BLaER1 treated with 17β-estradiol and CSF1 and Interleukin-3, amounts not matched to agents 10 nM and 100 nM (cell line): Measurements from ENCODE around the gene RSPH1.
A peak's percentile ranks its signal among the peaks of the same experiment; 100 is the strongest.

ENCODE experiments used
- H3K27ac ChIP-seq, 11 experiments: shearing (Covaris generic); formaldehyde crosslinking; 2 replicates each; pipeline ENCODE4 v1.8.1; 2022
- H3K27me3 ChIP-seq, 11 experiments: shearing (Covaris generic); formaldehyde crosslinking; 2 replicates each; pipeline ENCODE4 v1.8.1; 2022
- H3K36me3 ChIP-seq, 11 experiments: shearing (Covaris generic); formaldehyde crosslinking; 2 replicates each; pipeline ENCODE4 v1.8.1; 2022
- H3K4me1 ChIP-seq, 10 experiments: shearing (Covaris generic); formaldehyde crosslinking; 2 replicates each; pipeline ENCODE4 v1.8.1; 2022
- H3K4me2 ChIP-seq, 11 experiments: shearing (Covaris generic); formaldehyde crosslinking; 2 replicates each; pipeline ENCODE4 v1.8.1; 2022
- H3K4me3 ChIP-seq, 10 experiments: shearing (Covaris generic); formaldehyde crosslinking; 2 replicates each; pipeline ENCODE4 v1.8.1; 2022
- H3K9ac ChIP-seq, 11 experiments: shearing (Covaris generic); formaldehyde crosslinking; 2 replicates each; pipeline ENCODE4 v1.8.1; 2022
- H3K9me3 ChIP-seq, 11 experiments: shearing (Covaris generic); formaldehyde crosslinking; replicated peaks in 1 of 11; 2 replicates each; pipeline ENCODE4 v1.8.1; 2022
- H4K20me1 ChIP-seq, 11 experiments: shearing (Covaris generic); formaldehyde crosslinking; 2 replicates each; pipeline ENCODE4 v1.8.1; 2022
- Cebpa-rat ChIP-seq, 11 experiments: shearing (Covaris generic); IDR thresholded peaks; 2 replicates each; pipeline ENCODE4 v1.8.1; 2022

Gene RSPH1

DNA sequence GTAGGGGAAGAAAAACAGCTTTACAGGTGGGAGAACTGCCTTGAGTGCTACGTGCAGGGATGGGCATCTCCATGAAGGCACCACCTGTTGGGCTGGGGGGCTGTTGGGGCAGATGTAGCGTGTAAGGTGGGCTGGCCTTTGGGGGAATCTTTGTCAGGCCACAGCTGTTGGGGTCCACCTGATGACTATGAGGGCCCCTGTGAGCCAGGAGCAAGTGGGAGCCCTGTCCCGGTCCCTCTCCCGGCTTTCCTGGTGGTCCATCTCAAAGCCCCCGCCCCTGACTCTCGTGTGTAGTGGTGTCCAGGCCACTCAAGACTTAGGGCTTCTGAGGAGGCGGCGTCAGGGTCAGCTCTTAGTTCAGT is 31.1 kb upstream of the RSPH1 start:
- H3K4me3 ChIP-seq = peak overlapping the region in 8 of 10 experiments; percentile 44 to 63 (median 52); a peak in 12 of 20 replicates
- H4K20me1 ChIP-seq = peaks cover 0 to 9% (median 0%) of the 10 kb centered on the region in 11 experiments; a peak in 2 of 22 replicates
- peak overlapping the region in 10 of 11 experiments; percentile 2 to 87 (median 76); a peak in 19 of 22 replicates for H3K27ac ChIP-seq

GRCh38 chr21:42526379-42526727 is 30.3 kb upstream of the RSPH1 start:
- peak overlapping the region in 10 of 11 experiments; percentile 45 to 98 (median 94); a peak in 19 of 22 replicates for H3K4me2 ChIP-seq
- H3K4me1 ChIP-seq = peaks cover 56 to 100% (median 94%) of the 10 kb centered on the region in 10 experiments
- H3K27ac ChIP-seq = peak overlapping the region in 7 of 11 experiments; percentile 16 to 87 (median 76); a peak in 13 of 22 replicates
- no peaks in the 10 kb centered on the region for H3K9me3 ChIP-seq
- peaks cover 0 to 12% (median 0%) of the 10 kb centered on the region in 11 experiments; a peak in 3 of 22 replicates for H3K27me3 ChIP-seq
- TF ChIP-seq Cebpa-rat (IDR thresholded peaks at IDR 0.05) = no peak
- H3K36me3 ChIP-seq = peaks cover 0 to 18% (median 10%) of the 10 kb centered on the region in 11 experiments; a peak in 12 of 22 replicates
- peak overlapping the region in 5 of 11 experiments; percentile 18 to 81 (median 42); a peak in 5 of 22 replicates for H3K9ac ChIP-seq
- H3K4me3 ChIP-seq = 0 out of 20 replicates have a peak overlapping the region, but pooled peaks of 1 of the 10 experiments have one; percentile 4
- peaks cover 0 to 4% (median 0%) of the 10 kb centered on the region in 11 experiments; a peak in 2 of 22 replicates for H4K20me1 ChIP-seq

More for the DNA sequence above, 31.1 kb upstream of the RSPH1 start:
- H3K27me3 ChIP-seq = peaks cover 0 to 18% (median 0%) of the 10 kb centered on the region in 11 experiments; a peak in 3 of 22 replicates
- H3K9ac ChIP-seq = peak overlapping the region in 10 of 11 experiments; percentile 24 to 81 (median 73); a peak in 18 of 22 replicates
- H3K9me3 ChIP-seq = no peaks in the 10 kb centered on the region
- no peak for TF ChIP-seq Cebpa-rat (IDR thresholded peaks at IDR 0.05)
- peaks cover 61 to 100% (median 98%) of the 10 kb centered on the region in 10 experiments for H3K4me1 ChIP-seq
- H3K4me2 ChIP-seq = peak overlapping the region; percentile 77 to 98 (median 95)
- H3K36me3 ChIP-seq = peaks cover 0 to 11% (median 5%) of the 10 kb centered on the region in 11 experiments; a peak in 5 of 22 replicates

DNA sequence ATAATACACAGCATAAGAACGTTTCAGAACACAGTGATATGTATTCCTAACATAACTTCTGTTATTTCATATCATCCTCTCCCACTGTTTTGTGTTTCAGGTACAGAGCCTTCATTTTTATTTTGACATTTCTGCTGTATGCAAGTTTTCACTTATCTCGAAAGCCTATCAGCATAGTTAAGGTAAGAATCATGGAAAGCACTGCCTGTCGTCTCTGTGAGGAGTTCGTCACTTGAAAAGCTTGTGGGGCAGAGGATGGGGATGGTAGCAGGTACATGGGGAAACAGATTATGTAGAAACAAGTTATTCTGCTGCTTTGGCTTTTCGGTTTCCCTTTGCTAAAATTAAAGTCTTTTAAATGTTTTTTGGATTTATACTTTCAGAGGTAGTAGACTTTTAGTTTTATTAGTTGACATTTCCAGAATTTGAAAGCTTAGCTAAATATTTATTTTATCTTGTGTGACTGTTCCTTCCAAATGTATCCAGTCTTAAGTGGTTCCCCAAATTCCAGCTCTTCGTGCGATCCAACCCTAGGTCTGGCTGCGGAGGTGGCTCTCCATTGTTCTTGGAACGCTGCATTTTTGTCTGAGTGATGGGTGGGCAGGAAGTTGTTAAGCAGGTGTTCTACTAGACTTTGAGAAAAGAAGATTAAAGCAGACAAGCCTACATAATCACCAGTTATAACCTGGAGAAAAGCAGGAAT is 29.8 kb upstream of the RSPH1 start:
- Histone ChIP-seq H3K9ac (peak overlapping the region in 4 of 11 experiments; percentile 31 to 74 (median 56); a peak in 4 of 22 replicates), H3K4me3 (0 out of 20 replicates have a peak overlapping the region, but pooled peaks of 1 of the 10 experiments have one; percentile 4), H3K36me3 (peaks cover 0 to 23% (median 14%) of the 10 kb centered on the region in 11 experiments; a peak in 12 of 22 replicates), H3K4me1 (peaks cover 53 to 100% (median 93%) of the 10 kb centered on the region in 10 experiments), H3K27ac (peak overlapping the region in 7 of 11 experiments; percentile 16 to 87 (median 76); a peak in 13 of 22 replicates), H3K27me3 (peaks cover 0 to 6% (median 0%) of the 10 kb centered on the region in 11 experiments; a peak in 3 of 22 replicates), H3K9me3 (no peaks in the 10 kb centered on the region), H4K20me1 (peaks cover 0 to 1% (median 0%) of the 10 kb centered on the region in 11 experiments; a peak in 2 of 22 replicates), H3K4me2 (peak overlapping the region; percentile 77 to 98 (median 92); a peak in 21 of 22 replicates)
- no peak for TF ChIP-seq Cebpa-rat (IDR thresholded peaks at IDR 0.05)

- no peaks in the 10 kb centered on the region; a peak in 1 of 22 replicates for H4K20me1 ChIP-seq
- TF ChIP-seq Cebpa-rat (IDR thresholded peaks at IDR 0.05) = no peak
- H3K27ac ChIP-seq = peak overlapping the region in 10 of 11 experiments; percentile 13 to 73 (median 61); a peak in 18 of 22 replicates
- no peaks in the 10 kb centered on the region for H3K9me3 ChIP-seq
- peaks cover 0 to 30% (median 16%) of the 10 kb centered on the region in 11 experiments; a peak in 12 of 22 replicates for H3K36me3 ChIP-seq
- H3K27me3 ChIP-seq = 0 out of 22 replicates have a peak, but pooled peaks cover 0 to 4% (median 0%) of the 10 kb centered on the region in 11 experiments
- peaks cover 52 to 99% (median 89%) of the 10 kb centered on the region in 10 experiments for H3K4me1 ChIP-seq
- H3K4me3 ChIP-seq = peak overlapping the region in 6 of 10 experiments; percentile 10 to 46 (median 29); a peak in 8 of 20 replicates
- peak overlapping the region; percentile 77 to 98 (median 92) for H3K4me2 ChIP-seq
- peak overlapping the region in 10 of 11 experiments; percentile 12 to 74 (median 48); a peak in 17 of 22 replicates for H3K9ac ChIP-seq
Observed at GRCh38 chr21:42525029-42525581, 29.1 kb upstream of the RSPH1 start.

GRCh38 chr21:42524341-42525028 is 28.5 kb upstream of the RSPH1 start:
- Histone ChIP-seq H3K27me3 (0 out of 22 replicates have a peak, but pooled peaks cover 0 to 4% (median 0%) of the 10 kb centered on the region in 11 experiments), H3K4me1 (peaks cover 52 to 92% (median 82%) of the 10 kb centered on the region in 10 experiments), H3K27ac (peak overlapping the region; percentile 1 to 73 (median 59); a peak in 20 of 22 replicates), H3K4me3 (peak overlapping the region in 7 of 10 experiments; percentile 3 to 46 (median 24); a peak in 8 of 20 replicates), H3K9me3 (no peaks in the 10 kb centered on the region), H3K9ac (peak overlapping the region in 10 of 11 experiments; percentile 25 to 74 (median 51); a peak in 20 of 22 replicates), H3K4me2 (peak overlapping the region; percentile 77 to 98 (median 92)), H4K20me1 (no peaks in the 10 kb centered on the region; a peak in 1 of 22 replicates), H3K36me3 (peaks cover 2 to 37% (median 22%) of the 10 kb centered on the region in 11 experiments; a peak in 16 of 22 replicates)
- peak in 1 of 11 experiments; percentile 52; a peak in 1 of 22 replicates for TF ChIP-seq Cebpa-rat (IDR thresholded peaks at IDR 0.05)

- H3K4me2 ChIP-seq = peak overlapping the region; percentile 77 to 98 (median 92)
Observed at GRCh38 chr21:42523941-42524340, 27.9 kb upstream of the RSPH1 start.

GRCh38 chr21:42523211-42523610 is 27.2 kb upstream of the RSPH1 start:
- H3K4me3 ChIP-seq = no peak overlapping the region
- no peaks in the 10 kb centered on the region for H3K9me3 ChIP-seq
- H3K27me3 ChIP-seq = 0 out of 22 replicates have a peak, but pooled peaks cover 0 to 4% (median 0%) of the 10 kb centered on the region in 11 experiments
- peaks cover 47 to 80% (median 71%) of the 10 kb centered on the region in 10 experiments for H3K4me1 ChIP-seq
- peaks cover 0 to 5% (median 0%) of the 10 kb centered on the region in 11 experiments; a peak in 1 of 22 replicates for H4K20me1 ChIP-seq
- H3K9ac ChIP-seq = peak overlapping the region in 2 of 11 experiments; percentile 63 to 74; a peak in 3 of 22 replicates
- H3K4me2 ChIP-seq = peak overlapping the region in 10 of 11 experiments; percentile 77 to 98 (median 94); a peak in 17 of 22 replicates
- peaks cover 9 to 49% (median 34%) of the 10 kb centered on the region in 11 experiments; a peak in 20 of 22 replicates for H3K36me3 ChIP-seq
- no peak for TF ChIP-seq Cebpa-rat (IDR thresholded peaks at IDR 0.05)
- H3K27ac ChIP-seq = peak overlapping the region in 3 of 11 experiments; percentile 68 to 73 (median 71); a peak in 5 of 22 replicates

More at GRCh38 chr21:42523941-42524340, 27.9 kb upstream of the RSPH1 start:
- 0 out of 22 replicates have a peak, but pooled peaks cover 0 to 4% (median 0%) of the 10 kb centered on the region in 11 experiments for H3K27me3 ChIP-seq
- H3K36me3 ChIP-seq = peaks cover 2 to 42% (median 27%) of the 10 kb centered on the region in 11 experiments; a peak in 17 of 22 replicates
- TF ChIP-seq Cebpa-rat (IDR thresholded peaks at IDR 0.05) = no peak
- peak overlapping the region; percentile 1 to 73 (median 59); a peak in 20 of 22 replicates for H3K27ac ChIP-seq
- H3K9ac ChIP-seq = peak overlapping the region in 10 of 11 experiments; percentile 25 to 74 (median 51); a peak in 20 of 22 replicates
- H3K4me3 ChIP-seq = peak overlapping the region in 3 of 10 experiments; percentile 3 to 46 (median 41); a peak in 3 of 20 replicates
- H4K20me1 ChIP-seq = no peaks in the 10 kb centered on the region; a peak in 1 of 22 replicates
- peaks cover 52 to 87% (median 77%) of the 10 kb centered on the region in 10 experiments for H3K4me1 ChIP-seq
- no peaks in the 10 kb centered on the region for H3K9me3 ChIP-seq
